Psoas muscle (tissue), 8 donors: ENCODE data around the gene DCD. TPM values are rescaled to one million over a fixed set of nuclear protein-coding genes. Genes with fewer than 3 reads are reported as not detected.
"Not testable (repeated sequence)": the region's sequence is repeated elsewhere in the genome, so short reads cannot be mapped to it uniquely, and the experiment has no call there.

Experiments
- ATAC-seq, 4 donors: fragments of 200-7000 bp; cut with Tn5 transposase; one replicate each; pipeline ENCODE4 v1.9.1; 2020; ENCODE audit warnings: moderate library complexity in 3 of 4, mild to moderate bottlenecking in 2 of 4
- DNase-seq, 2 donors: peaks; one replicate each; pipeline ENCODE4 v3.0.0-alpha.2; 2020
- H3K27ac ChIP-seq: fragments of 200-600 bp; one replicate; pipeline ENCODE4 v1.8.0; 2022
- H3K27me3 ChIP-seq, 3 donors: fragments of 200-600 bp in 1 of 3; one replicate each; pipeline versions ENCODE4 v1.6.1 to v1.8.0; 2013 to 2022; ENCODE audit warnings: low read length in 2 of 3, mild to moderate bottlenecking in 2 of 3, moderate library complexity in 1 of 3; ENCODE audit not compliant: insufficient read depth in 3 of 3
- H3K36me3 ChIP-seq, 2 donors: fragments of 200-600 bp in 1 of 2; one replicate each; pipeline versions ENCODE4 v1.6.1 to v1.8.0; 2013 to 2022; ENCODE audit warnings: low read depth in 1 of 2, mild to moderate bottlenecking in 1 of 2, moderate library complexity in 1 of 2; ENCODE audit not compliant: insufficient read depth in 1 of 2
- H3K4me1 ChIP-seq: fragments of 200-600 bp; one replicate; pipeline ENCODE4 v1.8.0; 2022
- H3K4me3 ChIP-seq: fragments of 200-600 bp; one replicate; pipeline ENCODE4 v1.8.0; 2022; ENCODE audit warnings: mild to moderate bottlenecking
- H3K9me3 ChIP-seq: fragments of 200-600 bp; one replicate; pipeline ENCODE4 v1.8.0; 2022
- CTCF ChIP-seq: fragments of 200-600 bp; IDR thresholded peaks from one replicate; pipeline ENCODE4 v1.8.0; 2022; ENCODE audit warnings: antibody characterized with exemption
- WGBS, 3 donors: extraction: QIAGEN DNeasy Blood & Tissue Kit; methylation state at CpG; one replicate each; pipeline versions ENCODE4 v1.1.6 to v1.1.7; 2013; 5-methylcytosine and 5-hydroxymethylcytosine counted together
- intact Hi-C, 2 donors: fragments of 100-400 bp; cut with DNase I; formaldehyde crosslinking; loops; one replicate each; pipeline versions ENCODE4 v1.11.0 to v1.14.2; 2022
- polyA plus RNA-seq, 3 donors: library from polyadenylated mRNA; stranded (reverse); fragments of 200-250 nt; gene quantifications; one replicate each; pipeline ENCODE4 v1.2.3, GENCODE V29; 2013
- total RNA-seq, 4 donors: library from RNA; stranded (reverse); fragmentation: NEBNext Ultra II Directional in 2 of 4; extraction: Animal tissue kit (Norgen Biotek cat#: 25700) in 2 of 4; gene quantifications; one replicate each; pipeline versions ENCODE4 v1.2.1 to v1.2.4, GENCODE V29; 2021 to 2023
- donor health status: healthy with polysubstance abuse.
- donor health status: DM: no; HTN: no; CAD: no; lungs with moderate emphysema.
- donor health status: Bipolar disorder and iron deficiency.
- donor health status: healthy.
- donor health status: DM: yes; HTN: yes; CAD: no.
- donor health status: DM: no; HTN: no; CAD: no.
- donor health status: DM: no; HTN: no; CAD: no.
- donor health status: DM: yes; HTN: yes; CAD: no.

DCD gene
- total and polyA plus RNA-seq, 7 donors, result not detected

- Histone ChIP-seq H3K9me3 (no peaks in the 10 kb centered on the region), H3K27me3 (peaks cover 0 to 21% (median 2%) of the 10 kb centered on the region in 3 donors), H3K4me3 (no peak overlapping the region), H3K4me1 (no peaks in the 10 kb centered on the region), H3K27ac (no peak overlapping the region), H3K36me3 (no peaks in the 10 kb centered on the region)
- peak; percentile 27 for TF ChIP-seq CTCF
- 41 to 45% (median 45%) methylated on average over 3 of the region's 3 CpGs for WGBS, 3 donors
- ATAC-seq (peak in 1 of 4 donors; percentile 42), DNase-seq (no peak)
- intact Hi-C loops, result no loop called here
Observed at GRCh38 chr12:54680374-54680773, 32.2 kb upstream of the DCD start.

GRCh38 chr12:54678131-54678530 lies 30.0 kb upstream of the DCD start:
- no peak for TF ChIP-seq CTCF
- intact Hi-C loops, result no loop called here
- WGBS, 3 donors, result 66 to 81% (median 77%) methylated on average over 5 of the region's 5 CpGs
- peaks cover 0 to 10% (median 2%) of the 10 kb centered on the region in 3 donors for H3K27me3 ChIP-seq
- H3K4me3 ChIP-seq, result no peak overlapping the region
- no peaks in the 10 kb centered on the region for H3K36me3 ChIP-seq
- ATAC-seq (no peak), DNase-seq (no peak)
- H3K9me3 ChIP-seq, result no peaks in the 10 kb centered on the region
- H3K27ac ChIP-seq, result no peak overlapping the region
- no peaks in the 10 kb centered on the region for H3K4me1 ChIP-seq

GRCh38 chr12:54667945-54668344 lies 19.8 kb upstream of the DCD start:
- DNase-seq (no peak), ATAC-seq (no peak)
- 86 to 88% (median 88%) methylated on average over 5 of the region's 5 CpGs for WGBS, 3 donors
- Histone ChIP-seq H3K4me3 (no peak overlapping the region), H3K36me3 (no peaks in the 10 kb centered on the region), H3K27ac (no peak overlapping the region), H3K27me3 (peaks cover 0 to 4% (median 0%) of the 10 kb centered on the region in 3 donors), H3K9me3 (no peaks in the 10 kb centered on the region), H3K4me1 (no peaks in the 10 kb centered on the region)
- intact Hi-C loops, result no loop called here
- no peak for TF ChIP-seq CTCF

GRCh38 chr12:54666008-54666407 lies 17.8 kb upstream of the DCD start:
- H3K27me3 ChIP-seq, result peaks cover 0 to 4% (median 0%) of the 10 kb centered on the region in 3 donors
- no peaks in the 10 kb centered on the region for H3K36me3 ChIP-seq
- ATAC-seq (no peak), DNase-seq (no peak)
- no peak for TF ChIP-seq CTCF
- H3K9me3 ChIP-seq, result no peaks in the 10 kb centered on the region
- intact Hi-C loops, result no loop called here
- H3K27ac ChIP-seq, result no peak overlapping the region
- H3K4me1 ChIP-seq, result peaks cover 4% of the 10 kb centered on the region
- 70 to 84% (median 76%) methylated on average over 3 of the region's 3 CpGs for WGBS, 3 donors
- no peak overlapping the region for H3K4me3 ChIP-seq

- H3K4me3 ChIP-seq, H3K36me3 ChIP-seq, intact Hi-C loops, H3K27me3 ChIP-seq, DNase-seq, H3K9me3 ChIP-seq, ATAC-seq, H3K27ac ChIP-seq: not testable (repeated sequence)
- WGBS, 3 donors, result 74 to 80% (median 74%) methylated on average over 3 of the region's 3 CpGs
- peaks cover 12% of the 10 kb centered on the region for H3K4me1 ChIP-seq
Observed at GRCh38 chr12:54665022-54665635, 17.0 kb upstream of the DCD start.
